Naive thymus-derived CD8-positive, alpha-beta T cell (primary cell): ENCODE measurements around the gene HUS1B. TPM values are rescaled to one million over a fixed set of nuclear protein-coding genes. Genes with fewer than 3 reads are reported as not detected.

Experiments
- ATAC-seq, 2 donors: fragments of 150-1000 bp; cut with Tn5 transposase in 1 of 2; sonication (Bioruptor Pico), chemical (Tn5 transposase) in 1 of 2; 1 replicate in 1 of 2; 2 replicates in 1 of 2; pipeline ENCODE4 v1.10.0; 2021; ENCODE audit warnings: mild to moderate bottlenecking in 2 of 2, moderate library complexity in 2 of 2
- POLR2A ChIA-PET: fragments of 350-600 bp; sonication (Branson Sonifier 250); formaldehyde crosslinking; loops from one replicate; lab custom pipeline; 2021; ENCODE audit warnings: antibody characterized with exemption; lab: Charles Lee
- DNase-seq, 10 donors: peaks; one replicate each; pipeline versions ENCODE4 v3.0.0 to v3.0.0-alpha.2; 2020 to 2022
- H3K27ac Mint-ChIP-seq, 10 donors: one replicate each; pipeline ENCODE4 v1.8.0; 2020 to 2022; ENCODE audit warnings: mild to moderate bottlenecking in 10 of 10, mixed read lengths in 10 of 10, moderate library complexity in 4 of 10, inconsistent platforms in 1 of 10
- H3K27me3 Mint-ChIP-seq, 5 donors: one replicate each; pipeline ENCODE4 v1.8.0; 2021 to 2022; ENCODE audit warnings: mixed read lengths in 5 of 5
- H3K36me3 Mint-ChIP-seq, 3 donors: one replicate each; pipeline ENCODE4 v1.8.0; 2020 to 2022; ENCODE audit warnings: mixed read lengths in 3 of 3, mild to moderate bottlenecking in 2 of 3, inconsistent platforms in 1 of 3
- H3K4me1 Mint-ChIP-seq, 4 donors: one replicate each; pipeline ENCODE4 v1.8.0; 2021 to 2022; ENCODE audit warnings: mixed read lengths in 4 of 4
- H3K4me3 Mint-ChIP-seq, 10 donors: one replicate each; pipeline ENCODE4 v1.8.0; 2020 to 2022; ENCODE audit warnings: mild to moderate bottlenecking in 10 of 10, mixed read lengths in 10 of 10, moderate library complexity in 6 of 10, inconsistent platforms in 1 of 10
- H3K9me3 Mint-ChIP-seq, 9 donors: one replicate each; pipeline ENCODE4 v1.8.0; 2020 to 2022; ENCODE audit warnings: mixed read lengths in 9 of 9, mild to moderate bottlenecking in 3 of 9, inconsistent platforms in 1 of 9, moderate library complexity in 1 of 9
- polyA plus RNA-seq, 3 donors: library from polyadenylated mRNA; unstranded; fragments of 300-500 nt; fragmentation: Illumina TruSeq; gene quantifications; one replicate each; pipeline ENCODE4 v1.2.3, GENCODE V29; 2021
- total RNA-seq, 8 experiments: library from RNA in 2 of 8; stranded (reverse) in 2 of 8; gene quantifications; one replicate each; pipeline ENCODE4 v1.2.3 and lab custom pipeline; 2021 to 2026

Gene HUS1B
- total and polyA plus RNA-seq, 5 experiments from 2014 or later = 0.58 to 2.5 (median 0.89) TPM

- POLR2A ChIA-PET = interaction anchor here (0.7 to 3.1 kb wide), 3 partner anchors 9 to 22 kb away, joined by 3 to 19 read pairs (median 4); no protein-coding TSS in a partner anchor
- H3K36me3 Mint-ChIP-seq = peaks cover 0 to 8% (median 0%) of the 10 kb centered on the region in 3 donors
These were observed 36.2 kb upstream of the HUS1B start, which contains the start of gene EXOC2 for GRCh38 chr6:692858-693722. EXOC2 (minus strand) TSS chr6:693139; CDS start chr6:637818, 55,321 bp downstream.

GRCh38 chr6:692356-692851 is 35.5 kb upstream of the HUS1B start:
- H3K4me1 Mint-ChIP-seq = peaks cover 16 to 46% (median 36%) of the 10 kb centered on the region in 4 donors
- POLR2A ChIA-PET = interaction anchor here (0.7 to 3.1 kb wide), 4 partner anchors 9 to 31 kb away, joined by 3 to 19 read pairs (median 4); no protein-coding TSS in a partner anchor
- peak; percentile 60 to 84 (median 76) for DNase-seq
- peak overlapping the region; percentile 20 to 97 (median 92) for H3K27ac Mint-ChIP-seq
- H3K9me3 Mint-ChIP-seq = no peaks in the 10 kb centered on the region
- peak; percentile 92 to 93 for ATAC-seq
- peak overlapping the region; percentile 90 to 98 (median 95) for H3K4me3 Mint-ChIP-seq
- H3K36me3 Mint-ChIP-seq = peaks cover 0 to 8% (median 0%) of the 10 kb centered on the region in 3 donors
- no peaks in the 10 kb centered on the region for H3K27me3 Mint-ChIP-seq

More at GRCh38 chr6:692858-693722, 36.2 kb upstream of the HUS1B start, which contains the start of gene EXOC2:
- DNase-seq (peak; percentile 67 to 90 (median 80)), ATAC-seq (peak; percentile 76 to 86)
- Mint-ChIP-seq H3K4me1 (peaks cover 16 to 46% (median 36%) of the 10 kb centered on the region in 4 donors), H3K27ac (peak within 1 kb of the TSS; percentile 40 to 97 (median 94)), H3K27me3 (no peaks in the 10 kb centered on the region), H3K4me3 (peak within 1 kb of the TSS; percentile 90 to 98 (median 95)), H3K9me3 (no peaks in the 10 kb centered on the region)

GRCh38 chr6:689223-689622 is 32.3 kb upstream of the HUS1B start:
- Mint-ChIP-seq H3K4me3 (peak overlapping the region in 1 of 10 donors; percentile 8), H3K27ac (no peak overlapping the region), H3K4me1 (peaks cover 26 to 63% (median 47%) of the 10 kb centered on the region in 4 donors), H3K36me3 (peaks cover 0 to 19% (median 0%) of the 10 kb centered on the region in 3 donors), H3K9me3 (no peaks in the 10 kb centered on the region), H3K27me3 (no peaks in the 10 kb centered on the region)
- DNase-seq = no peak
- no peak for ATAC-seq
- POLR2A ChIA-PET = no interaction called here

- Mint-ChIP-seq H3K4me1 (peaks cover 32 to 66% (median 53%) of the 10 kb centered on the region in 4 donors), H3K4me3 (no peak overlapping the region), H3K27ac (no peak overlapping the region), H3K27me3 (no peaks in the 10 kb centered on the region), H3K36me3 (peaks cover 0 to 25% (median 2%) of the 10 kb centered on the region in 3 donors), H3K9me3 (no peaks in the 10 kb centered on the region)
- POLR2A ChIA-PET = no interaction called here
- DNase-seq = no peak
- no peak for ATAC-seq
These were observed 29.6 kb upstream of the HUS1B start for GRCh38 chr6:686497-686896.

- DNase-seq = no peak
- H3K36me3 Mint-ChIP-seq = peaks cover 0 to 28% (median 2%) of the 10 kb centered on the region in 3 donors
- no peaks in the 10 kb centered on the region for H3K27me3 Mint-ChIP-seq
- peaks cover 38 to 66% (median 53%) of the 10 kb centered on the region in 4 donors for H3K4me1 Mint-ChIP-seq
- peak overlapping the region in 6 of 10 donors; percentile 39 to 69 (median 59) for H3K27ac Mint-ChIP-seq
- ATAC-seq = no peak
- POLR2A ChIA-PET = no interaction called here
- H3K4me3 Mint-ChIP-seq = peak overlapping the region in 9 of 10 donors; percentile 2 to 43 (median 22)
- H3K9me3 Mint-ChIP-seq = no peaks in the 10 kb centered on the region
These were observed 28.1 kb upstream of the HUS1B start for GRCh38 chr6:684831-685636.

- ATAC-seq (no peak), DNase-seq (no peak)
- Mint-ChIP-seq H3K9me3 (no peaks in the 10 kb centered on the region), H3K4me1 (peaks cover 39 to 65% (median 54%) of the 10 kb centered on the region in 4 donors), H3K27me3 (no peaks in the 10 kb centered on the region), H3K36me3 (peaks cover 0 to 32% (median 7%) of the 10 kb centered on the region in 3 donors), H3K27ac (peak overlapping the region in 2 of 10 donors; percentile 35 to 44), H3K4me3 (peak overlapping the region in 7 of 10 donors; percentile 31 to 80 (median 60))
- POLR2A ChIA-PET = no interaction called here
These were observed 27.0 kb upstream of the HUS1B start for GRCh38 chr6:683742-684440.

- peaks cover 5 to 39% (median 7%) of the 10 kb centered on the region in 3 donors for H3K36me3 Mint-ChIP-seq
- H3K4me1 Mint-ChIP-seq = peaks cover 43 to 68% (median 54%) of the 10 kb centered on the region in 4 donors
- no peak for DNase-seq
- ATAC-seq = no peak
- H3K27me3 Mint-ChIP-seq = no peaks in the 10 kb centered on the region
- peak overlapping the region in 3 of 10 donors; percentile 1 to 18 (median 15) for H3K27ac Mint-ChIP-seq
- POLR2A ChIA-PET = no interaction called here
- no peak overlapping the region for H3K4me3 Mint-ChIP-seq
- no peaks in the 10 kb centered on the region for H3K9me3 Mint-ChIP-seq
These were observed 23.9 kb upstream of the HUS1B start for GRCh38 chr6:680666-681340.

GRCh38 chr6:680251-680650 is 23.4 kb upstream of the HUS1B start:
- DNase-seq = no peak
- H3K27me3 Mint-ChIP-seq = no peaks in the 10 kb centered on the region
- no peak for ATAC-seq
- no peak overlapping the region for H3K4me3 Mint-ChIP-seq
- no peaks in the 10 kb centered on the region for H3K9me3 Mint-ChIP-seq
- POLR2A ChIA-PET = no interaction called here
- H3K4me1 Mint-ChIP-seq = peaks cover 39 to 64% (median 50%) of the 10 kb centered on the region in 4 donors
- peaks cover 5 to 34% (median 7%) of the 10 kb centered on the region in 3 donors for H3K36me3 Mint-ChIP-seq
- peak overlapping the region in 1 of 10 donors; percentile 44 for H3K27ac Mint-ChIP-seq

- H3K36me3 Mint-ChIP-seq = peaks cover 5 to 29% (median 7%) of the 10 kb centered on the region in 3 donors
- no peaks in the 10 kb centered on the region for H3K9me3 Mint-ChIP-seq
- POLR2A ChIA-PET = no interaction called here
- H3K4me3 Mint-ChIP-seq = no peak overlapping the region
- DNase-seq (no peak), ATAC-seq (no peak)
- H3K27ac Mint-ChIP-seq = no peak overlapping the region
- peaks cover 40 to 66% (median 52%) of the 10 kb centered on the region in 4 donors for H3K4me1 Mint-ChIP-seq
- H3K27me3 Mint-ChIP-seq = no peaks in the 10 kb centered on the region
These were observed 22.4 kb upstream of the HUS1B start for GRCh38 chr6:679282-679681.

GRCh38 chr6:678520-678919 is 21.6 kb upstream of the HUS1B start:
- H3K36me3 Mint-ChIP-seq = peaks cover 5 to 29% (median 7%) of the 10 kb centered on the region in 3 donors
- no peaks in the 10 kb centered on the region for H3K9me3 Mint-ChIP-seq
- H3K4me1 Mint-ChIP-seq = peaks cover 33 to 59% (median 45%) of the 10 kb centered on the region in 4 donors
- POLR2A ChIA-PET = no interaction called here
- ATAC-seq (no peak), DNase-seq (no peak)
- no peak overlapping the region for H3K27ac Mint-ChIP-seq
- no peaks in the 10 kb centered on the region for H3K27me3 Mint-ChIP-seq
- no peak overlapping the region for H3K4me3 Mint-ChIP-seq

- ATAC-seq (no peak), DNase-seq (no peak)
- H3K4me1 Mint-ChIP-seq = peaks cover 31 to 54% (median 40%) of the 10 kb centered on the region in 4 donors
- peak overlapping the region in 1 of 10 donors; percentile 19 for H3K4me3 Mint-ChIP-seq
- no peaks in the 10 kb centered on the region for H3K27me3 Mint-ChIP-seq
- H3K27ac Mint-ChIP-seq = peak overlapping the region in 1 of 10 donors; percentile 35
- H3K36me3 Mint-ChIP-seq = peaks cover 5 to 27% (median 8%) of the 10 kb centered on the region in 3 donors
- H3K9me3 Mint-ChIP-seq = no peaks in the 10 kb centered on the region
- POLR2A ChIA-PET = no interaction called here
These were observed 21.0 kb upstream of the HUS1B start for GRCh38 chr6:677919-678318.
